HCT116 (cell line): ENCODE measurements around the gene TTLL4. TPM values are rescaled to one million over a fixed set of nuclear protein-coding genes. Genes with fewer than 3 reads are reported as not detected.

ENCODE experiments used
- ATAC-seq: fragments of 200-7000 bp; cut with Tn5 transposase; 2 replicates; pipeline ENCODE4 v1.9.1; 2020; ENCODE audit warnings: mild to moderate bottlenecking, moderate library complexity
- BruUV-seq: library from RNA; stranded (reverse); fragments of 400-500 nt; replicated peaks from 2 replicates; lab custom pipeline; 2021; lab: Mats Ljungman, UMichigan
- CTCF ChIA-PET: fragments of 300-600 bp; sonication (Branson Sonifier 250); formaldehyde crosslinking; loops from one replicate; lab custom pipeline; 2021; ENCODE audit warnings: antibody characterized with exemption; lab: Charles Lee
- POLR2A ChIA-PET: fragments of 300-600, 350-600 bp; sonication (Branson Sonifier 250); formaldehyde crosslinking; loops from one replicate; lab custom pipeline; 2021; ENCODE audit warnings: antibody characterized with exemption; lab: Charles Lee
- RAD21 ChIA-PET, 2 experiments: fragments of 300-600 bp; sonication (Branson Sonifier 250); formaldehyde crosslinking; loops; one replicate each; lab custom pipeline; 2023; ENCODE audit warnings: low total read pairs in 2 of 2; ENCODE audit not compliant: uncharacterized antibody in 2 of 2, unreplicated experiment in 2 of 2, low non-redundant PET in 1 of 2; lab: Charles Lee
- DNase-seq: peaks from one replicate; pipeline ENCODE4 v3.0.0-alpha.2; 2010; ENCODE audit warnings: low read depth, low spot score
- H2AFZ ChIP-seq: fragments of 200-600 bp; shearing (Covaris generic), sonication (generic); 2 replicates; pipeline ENCODE4 v1.6.1; 2017; ENCODE audit warnings: low read depth, mixed run types, mixed read lengths, antibody characterized with exemption, low read length; ENCODE audit not compliant: poor library complexity, severe bottlenecking
- H3K27ac ChIP-seq: 2 replicates; pipeline ENCODE4 v1.5.1; 2012; ENCODE audit warnings: low read depth, low read length
- H3K27me3 ChIP-seq: fragments of 200-600 bp; sonication (generic); 2 replicates; pipeline ENCODE4 v1.6.1; 2016; ENCODE audit warnings: mixed run types, low read length, mixed read lengths; ENCODE audit not compliant: insufficient read depth
- H3K36me3 ChIP-seq, 2 experiments: fragments of 200-500 bp in 1 of 2; fragments of 200-600 bp in 1 of 2; sonication (Bioruptor generic) in 1 of 2; sonication (generic) in 1 of 2; 2 replicates each; pipeline versions ENCODE4 v1.5.1 to v1.6.1; 2014 to 2016; ENCODE audit warnings: low read length in 2 of 2, inconsistent platforms in 1 of 2, mixed read lengths in 1 of 2, mixed run types in 1 of 2; ENCODE audit not compliant: insufficient read depth in 2 of 2, control insufficient read depth in 1 of 2
- H3K4me1 ChIP-seq, 2 experiments: fragments of 200-600 bp in 1 of 2; sonication (generic) in 1 of 2; 2 replicates each; pipeline versions ENCODE4 v1.5.1 to v1.6.1; 2012 to 2017; ENCODE audit warnings: low read length in 2 of 2, inconsistent platforms in 1 of 2, mild to moderate bottlenecking in 1 of 2, mixed read lengths in 1 of 2, mixed run types in 1 of 2, moderate library complexity in 1 of 2; ENCODE audit not compliant: insufficient read depth in 2 of 2, control insufficient read depth in 1 of 2
- H3K4me2 ChIP-seq: fragments of 200-600 bp; sonication (generic); 2 replicates; pipeline ENCODE4 v1.6.1; 2017; ENCODE audit warnings: mixed run types, low read length, mixed read lengths
- H3K4me3 ChIP-seq, 2 experiments: fragments of 200-600 bp in 1 of 2; sonication (generic) in 1 of 2; replicated peaks in 1 of 2; 2 replicates each; pipeline ENCODE4 v1.5.1; 2011 to 2016; ENCODE audit warnings: low read length in 2 of 2, control low read depth in 1 of 2, low read depth in 1 of 2, mild to moderate bottlenecking in 1 of 2, mixed read lengths in 1 of 2, mixed run types in 1 of 2
- H3K79me2 ChIP-seq: fragments of 200-600 bp; sonication (generic); 2 replicates; pipeline ENCODE4 v1.6.1; 2017; ENCODE audit warnings: mild to moderate bottlenecking, mixed run types, low read length, moderate library complexity, mixed read lengths; ENCODE audit not compliant: insufficient read depth
- H3K9ac ChIP-seq: fragments of 200-600 bp; sonication (generic); 2 replicates; pipeline ENCODE4 v1.6.1; 2016; ENCODE audit warnings: low read length, mixed read lengths
- H3K9me2 ChIP-seq: fragments of 200-600 bp; sonication (generic), shearing (Covaris generic); 2 replicates; pipeline ENCODE4 v1.6.1; 2017; ENCODE audit warnings: mixed run types, mild to moderate bottlenecking, moderate library complexity; ENCODE audit not compliant: insufficient read depth
- H3K9me3 ChIP-seq, 2 experiments: fragments of 200-500 bp in 1 of 2; fragments of 200-600 bp in 1 of 2; sonication (Bioruptor generic) in 1 of 2; sonication (generic) in 1 of 2; 2 replicates each; pipeline ENCODE4 v1.6.1; 2014 to 2017; ENCODE audit warnings: low read length in 2 of 2, mixed read lengths in 2 of 2, inconsistent platforms in 1 of 2, low read depth in 1 of 2, mild to moderate bottlenecking in 1 of 2, mixed run types in 1 of 2, moderate library complexity in 1 of 2; ENCODE audit not compliant: control insufficient read depth in 1 of 2, insufficient read depth in 1 of 2
- H4K20me1 ChIP-seq: fragments of 200-600 bp; sonication (generic), shearing (Covaris generic); 2 replicates; pipeline ENCODE4 v1.6.1; 2017; ENCODE audit warnings: mixed run types, mild to moderate bottlenecking, moderate library complexity; ENCODE audit not compliant: insufficient read depth
- CTCF ChIP-seq, 3 experiments: fragments of 200-600 bp in 1 of 3; sonication (generic) in 1 of 3; IDR thresholded peaks in 2 of 3; conservative IDR thresholded peaks in 1 of 3; 2 replicates each; pipeline ENCODE4 v1.5.1; 2012 to 2017; ENCODE audit warnings: low read depth in 2 of 3, low read length in 2 of 3, antibody characterized with exemption in 1 of 3, borderline replicate concordance in 1 of 3, control low read depth in 1 of 3, mild to moderate bottlenecking in 1 of 3, mixed read lengths in 1 of 3, mixed run types in 1 of 3, moderate library complexity in 1 of 3; ENCODE audit not compliant: insufficient read depth in 1 of 3
- ELF1 ChIP-seq: IDR thresholded peaks from 2 replicates; pipeline ENCODE4 v1.6.1; 2012; ENCODE audit warnings: low read depth, borderline replicate concordance
- EZH2 ChIP-seq: fragments of 200-600 bp; sonication (generic); IDR thresholded peaks from 2 replicates; pipeline ENCODE4 v1.6.1; 2017; ENCODE audit warnings: antibody characterized with exemption, mixed run types
- JUND ChIP-seq: IDR thresholded peaks from 2 replicates; pipeline ENCODE4 v1.6.1; 2012
- RAD21 ChIP-seq: IDR thresholded peaks from 2 replicates; pipeline ENCODE4 v1.6.1; 2012; ENCODE audit warnings: low read depth, mild to moderate bottlenecking
- YY1 ChIP-seq: IDR thresholded peaks from 2 replicates; pipeline ENCODE4 v1.6.1; 2011; ENCODE audit warnings: low read length, low read depth, moderate library complexity, mild to moderate bottlenecking; ENCODE audit not compliant: insufficient replicate concordance; ENCODE audit errors: extremely low read depth
- ZNF274 ChIP-seq: fragments of 200-500 bp; sonication (Bioruptor generic); IDR thresholded peaks from 2 replicates; pipeline ENCODE4 v1.6.1; 2014; ENCODE audit warnings: mild to moderate bottlenecking, low read depth, low read length, inconsistent platforms
- intact Hi-C: fragments of 100-400 bp; cut with micrococcal nuclease; formaldehyde crosslinking; loops from 2 replicates; pipeline ENCODE4 v1.10.0; 2022
- total RNA-seq: library from RNA; stranded (reverse); gene quantifications from one replicate; pipeline ENCODE4 v1.2.1, GENCODE V29; 2021; ENCODE audit not compliant: unreplicated experiment
- TF ChIP-seq, protein P1 (sequence below): IDR thresholded peaks from 2 replicates; pipeline ENCODE4 v1.6.1; 2012

Gene TTLL4
- total RNA-seq, 1 experiment from 2014 or later, result 53.0 TPM

- intact Hi-C loops, result no loop called here
- ChIA-PET RAD21 (no interaction called here), CTCF (no interaction called here), POLR2A (no interaction called here)
- DNase-seq (no peak), ATAC-seq (no peak)
- no peak overlapping the region for H2AFZ ChIP-seq
- H3K9me2 ChIP-seq, result no peaks in the 10 kb centered on the region
- no peak overlapping the region for H3K9ac ChIP-seq
- H4K20me1 ChIP-seq, result no peaks in the 10 kb centered on the region
- TF ChIP-seq ELF1 (no peak), EZH2 (no peak), YY1 (no peak), CTCF (IDR thresholded peaks at IDR 0.05 in 2 of 3, conservative IDR thresholded peaks at IDR 0.05 in 1 of 3; ENCODE audit: borderline replicate concordance in 1 of 3, insufficient read depth in 1 of 3, low read depth in 2 of 3, low read length in 2 of 3) (no peak), ZNF274 (no peak)
- peaks cover 5% of the 10 kb centered on the region for H3K79me2 ChIP-seq
- no peak overlapping the region for H3K4me3 ChIP-seq
- no peak overlapping the region for H3K4me2 ChIP-seq
- H3K27ac ChIP-seq, result no peak overlapping the region
- H3K36me3 ChIP-seq, result peaks cover 36 to 46% of the 10 kb centered on the region in 2 experiments
- H3K27me3 ChIP-seq, result no peaks in the 10 kb centered on the region
- H3K4me1 ChIP-seq, result peaks cover 0 to 9% of the 10 kb centered on the region in 2 experiments; a peak in 1 of 4 replicates
- no peaks in the 10 kb centered on the region for H3K9me3 ChIP-seq
- no TSS peak for BruUV-seq
Observed at GRCh38 chr2:218746470-218746795, 35.8 kb downstream of the TTLL4 start.

DNA sequence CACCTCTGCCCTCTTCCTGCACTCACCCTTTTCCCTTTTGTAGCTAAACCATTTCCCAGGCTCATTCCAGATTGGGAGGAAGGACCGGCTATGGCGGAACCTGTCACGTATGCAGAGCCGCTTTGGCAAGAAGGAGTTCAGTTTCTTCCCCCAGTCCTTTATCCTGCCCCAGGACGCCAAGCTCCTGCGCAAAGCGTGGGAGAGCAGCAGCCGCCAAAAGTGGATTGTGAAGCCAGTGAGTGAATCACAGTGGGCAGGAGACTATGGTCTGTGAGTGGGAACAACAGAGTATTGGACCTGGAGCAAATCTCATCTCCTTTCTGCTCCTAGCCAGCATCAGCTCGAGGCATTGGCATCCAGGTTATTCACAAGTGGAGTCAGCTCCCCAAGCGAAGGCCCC is 36.3 kb downstream of the TTLL4 start:
- peaks cover 5% of the 10 kb centered on the region for H3K79me2 ChIP-seq
- no peak for ATAC-seq
- H4K20me1 ChIP-seq, result no peaks in the 10 kb centered on the region
- intact Hi-C loops, result no loop called here
- peaks cover 36 to 45% of the 10 kb centered on the region in 2 experiments for H3K36me3 ChIP-seq
- CTCF ChIA-PET, result no interaction called here
- H3K27me3 ChIP-seq, result no peaks in the 10 kb centered on the region
- no peak for TF ChIP-seq EZH2
- TF ChIP-seq RAD21, result no peak
- TF ChIP-seq JUND, result no peak
- TF ChIP-seq, protein P1, sequence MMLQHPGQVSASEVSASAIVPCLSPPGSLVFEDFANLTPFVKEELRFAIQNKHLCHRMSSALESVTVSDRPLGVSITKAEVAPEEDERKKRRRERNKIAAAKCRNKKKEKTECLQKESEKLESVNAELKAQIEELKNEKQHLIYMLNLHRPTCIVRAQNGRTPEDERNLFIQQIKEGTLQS, result no peak
- H3K9me3 ChIP-seq, result no peaks in the 10 kb centered on the region
- H3K4me2 ChIP-seq, result no peak overlapping the region
- H2AFZ ChIP-seq, result no peak overlapping the region
- RAD21 ChIA-PET, result no interaction called here
- no peak overlapping the region for H3K4me3 ChIP-seq
- no peaks in the 10 kb centered on the region for H3K9me2 ChIP-seq
- H3K9ac ChIP-seq, result no peak overlapping the region
- no peak for DNase-seq
- peaks cover 0 to 9% of the 10 kb centered on the region in 2 experiments; a peak in 1 of 4 replicates for H3K4me1 ChIP-seq
- no TSS peak for BruUV-seq
- no peak overlapping the region for H3K27ac ChIP-seq
- POLR2A ChIA-PET, result no interaction called here
